Stimulated activated CD8-positive, alpha-beta memory T cell treated with anti-CD3 and anti-CD28 coated beads, Interleukin-7, amount 100 ng/mL, for 48 hours (primary cell): ENCODE results near the gene USP32.

ENCODE experiments used
- DNase-seq, 2 donors: peaks; one replicate each; pipeline ENCODE4 v3.0.0-alpha.2; 2020; ENCODE audit warnings: low read depth in 1 of 2; ENCODE audit errors: extremely low read depth in 1 of 2

Gene USP32

GRCh38 chr17:60305141-60305540, 86.8 kb downstream of the USP32 start:
- DNase-seq = no peak

DNA sequence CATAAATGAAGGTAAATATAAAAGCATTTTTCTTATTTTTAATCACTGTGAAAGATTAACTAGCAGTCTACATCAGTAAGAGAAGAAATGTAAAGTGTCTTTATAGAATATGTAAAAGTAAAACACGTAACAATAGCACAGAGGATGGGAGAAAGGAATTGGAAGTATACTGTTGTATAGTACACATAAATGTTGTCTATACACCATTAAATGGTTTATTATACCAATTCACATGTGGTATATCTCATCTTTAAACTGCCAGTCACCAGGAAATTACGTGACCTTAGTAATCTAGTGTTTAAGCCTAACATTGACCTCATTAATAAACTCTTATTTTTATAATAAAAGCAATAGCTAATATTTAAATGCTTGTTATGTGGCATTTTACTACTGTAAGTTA, 87.4 kb downstream of the USP32 start:
- no peak for DNase-seq

DNA sequence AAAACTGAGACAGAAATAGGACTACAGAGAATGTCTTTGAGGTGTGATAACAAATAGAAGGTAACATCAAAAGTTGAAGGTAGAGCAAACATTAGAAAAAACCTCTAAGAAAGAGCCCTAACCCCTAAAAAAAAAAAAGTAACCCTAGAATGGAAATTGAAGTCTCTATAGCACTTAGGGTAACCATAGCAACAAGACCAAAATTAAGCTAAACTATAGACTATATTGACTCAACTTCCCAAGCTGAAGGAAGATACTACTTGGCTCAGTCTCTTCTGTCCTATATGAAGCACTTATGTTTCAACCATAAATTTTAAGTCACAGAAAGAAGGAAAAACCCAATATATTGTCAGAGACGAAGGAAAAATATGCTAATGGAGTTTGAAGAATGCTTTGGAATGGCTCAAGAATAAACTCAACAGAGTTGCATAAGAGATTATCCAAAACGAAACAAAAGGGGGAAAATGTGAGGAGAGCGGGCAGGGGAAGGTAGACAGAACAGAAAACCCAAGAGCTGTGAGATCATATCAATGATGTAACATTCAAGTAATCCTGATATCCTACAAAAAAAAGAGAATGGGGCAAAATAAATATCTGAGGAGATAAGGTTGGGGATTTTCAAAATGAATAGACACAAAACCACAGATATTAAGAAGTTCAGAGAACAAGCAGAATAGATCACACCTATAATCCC, 88.4 kb downstream of the USP32 start:
- DNase-seq = no peak

GRCh38 chr17:60301649-60302048, 90.3 kb downstream of the USP32 start:
- DNase-seq = no peak

DNA sequence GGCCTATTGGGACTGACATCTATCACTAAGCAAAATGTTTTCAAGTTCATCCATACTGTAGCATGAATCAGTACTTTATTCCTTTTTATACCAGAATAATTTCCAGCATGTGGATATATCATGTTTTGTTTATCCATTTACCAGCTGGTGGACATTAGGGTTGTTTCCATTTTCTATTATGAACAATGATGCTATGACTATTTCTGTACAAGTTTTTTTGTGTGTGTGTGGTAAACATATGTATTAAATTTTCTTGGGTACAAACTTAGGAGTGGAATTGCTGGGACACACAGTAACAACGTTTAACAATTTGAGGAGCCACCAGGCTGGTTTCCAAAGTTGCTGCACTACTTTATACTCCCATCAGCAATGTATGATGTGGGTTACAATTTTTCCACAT, 91.0 kb downstream of the USP32 start:
- no peak for DNase-seq

- no peak for DNase-seq
Measured at GRCh38 chr17:60300011-60300410, 91.9 kb downstream of the USP32 start.

DNA sequence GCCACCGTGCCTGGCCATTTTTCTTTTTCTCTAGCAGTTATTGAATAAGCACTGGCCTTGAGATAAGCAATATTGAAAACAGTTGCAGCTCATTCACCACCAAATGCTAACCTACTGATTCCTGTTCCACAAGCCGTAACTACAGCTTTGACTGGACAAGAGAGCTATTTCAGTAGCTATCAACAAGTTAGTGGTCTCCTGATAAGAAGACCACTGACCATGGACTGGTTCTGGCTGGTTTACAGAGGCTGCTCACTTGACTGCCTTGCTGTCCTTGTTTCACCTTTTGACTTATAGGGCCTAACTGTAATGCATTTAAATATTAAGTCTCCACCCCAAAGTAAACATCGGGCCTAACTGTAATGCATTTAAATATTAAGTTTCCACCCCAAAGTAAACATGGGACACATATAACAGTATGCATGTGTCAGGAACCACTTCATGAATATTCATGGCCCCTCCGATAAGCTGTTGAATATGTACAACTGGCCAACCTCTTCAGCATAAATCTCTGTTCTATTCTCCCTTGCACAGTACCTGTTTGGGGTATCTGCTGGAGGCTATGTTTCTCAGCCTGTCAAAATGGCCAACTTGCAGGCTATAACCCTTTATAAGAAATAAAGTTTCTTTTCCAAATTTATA, 94.1 kb downstream of the USP32 start:
- no peak for DNase-seq

GRCh38 chr17:60296177-60296576, 95.8 kb downstream of the USP32 start:
- DNase-seq = no peak

DNA sequence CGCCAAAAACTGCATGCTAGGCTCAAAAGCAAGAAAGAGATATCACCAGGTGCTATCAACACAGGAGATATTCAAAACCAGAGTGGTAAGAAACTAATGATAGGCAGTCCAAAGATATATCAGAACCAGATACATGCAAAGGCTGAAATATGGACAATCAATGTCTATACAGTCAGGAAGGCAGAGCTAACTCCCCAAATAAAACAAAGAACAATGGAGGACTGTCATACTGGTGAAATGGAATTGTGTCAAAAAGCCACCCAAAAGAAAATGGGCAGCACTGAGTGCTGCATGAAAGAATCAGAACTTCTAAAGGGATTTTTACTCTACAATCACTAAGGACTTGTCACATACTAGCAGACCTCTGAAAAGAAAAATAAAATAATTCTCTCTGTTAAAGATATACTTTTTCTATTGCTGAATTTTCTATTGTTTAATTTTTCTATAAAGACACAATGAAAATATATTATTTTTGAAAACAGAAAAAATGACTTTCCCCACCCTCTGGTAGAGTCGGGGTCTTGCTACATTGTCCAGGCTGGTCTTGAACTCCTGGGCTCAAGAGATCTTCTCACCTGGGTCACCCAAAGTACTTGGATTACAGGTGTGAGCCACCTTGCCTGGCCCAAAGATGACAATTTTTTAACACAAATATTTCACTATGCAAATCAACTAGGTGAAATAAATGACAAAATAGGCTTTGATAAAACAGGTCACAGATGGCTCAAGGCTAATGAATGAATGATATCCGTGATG, 98.2 kb downstream of the USP32 start:
- DNase-seq = no peak

DNA sequence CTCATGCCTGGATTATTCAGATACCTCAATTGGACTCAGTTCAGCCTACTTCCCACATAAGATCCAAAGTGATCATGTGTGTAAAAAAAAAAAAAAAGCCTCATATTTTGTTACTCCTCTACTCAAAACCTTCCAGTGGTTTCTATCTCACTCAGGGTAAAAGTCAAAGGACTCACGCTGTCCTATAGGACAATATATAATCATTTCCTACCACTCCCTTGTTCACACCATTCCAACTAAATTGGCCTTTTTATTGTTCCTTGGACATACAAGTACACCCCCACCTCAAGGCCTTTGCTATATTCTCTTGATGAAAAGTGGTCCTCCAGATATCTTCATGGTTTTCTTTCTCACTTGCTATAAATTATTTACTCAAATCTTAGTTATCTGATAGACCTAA, 99.2 kb downstream of the USP32 start:
- DNase-seq = no peak

- DNase-seq = no peak
Measured at GRCh38 chr17:60284709-60285108, 107.2 kb downstream of the USP32 start.

GRCh38 chr17:60283816-60284215, 108.1 kb downstream of the USP32 start:
- DNase-seq = no peak

GRCh38 chr17:60280673-60281072, 111.3 kb downstream of the USP32 start:
- no peak for DNase-seq

- no peak for DNase-seq
Measured at GRCh38 chr17:60278237-60278636, 113.7 kb downstream of the USP32 start.

GRCh38 chr17:60277258-60277657, 114.7 kb downstream of the USP32 start:
- DNase-seq = no peak

GRCh38 chr17:60269417-60269816, 122.5 kb downstream of the USP32 start:
- no peak for DNase-seq

- no peak for DNase-seq
Measured at GRCh38 chr17:60260540-60260939, 131.4 kb downstream of the USP32 start.

GRCh38 chr17:60258313-60258712, 133.6 kb downstream of the USP32 start:
- no peak for DNase-seq

DNA sequence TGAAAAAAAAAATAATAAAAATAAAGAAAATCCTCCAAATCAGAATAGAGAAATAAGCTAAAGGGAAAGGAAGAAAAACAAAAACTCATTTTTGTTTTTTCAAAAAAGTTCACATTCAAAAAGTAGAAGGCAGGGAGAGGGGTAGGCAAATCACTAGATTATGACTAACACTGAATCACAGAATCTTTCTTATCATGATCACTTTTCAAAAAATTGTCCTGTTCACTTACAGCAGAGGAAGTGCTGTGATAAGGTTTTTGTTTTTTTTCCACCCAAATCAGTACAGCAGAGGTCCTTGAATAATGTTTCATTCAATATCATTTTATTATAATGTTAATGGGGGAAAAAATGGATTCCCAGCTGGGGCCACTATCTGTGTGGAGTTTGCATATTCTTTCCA, 135.8 kb downstream of the USP32 start:
- DNase-seq = no peak

DNA sequence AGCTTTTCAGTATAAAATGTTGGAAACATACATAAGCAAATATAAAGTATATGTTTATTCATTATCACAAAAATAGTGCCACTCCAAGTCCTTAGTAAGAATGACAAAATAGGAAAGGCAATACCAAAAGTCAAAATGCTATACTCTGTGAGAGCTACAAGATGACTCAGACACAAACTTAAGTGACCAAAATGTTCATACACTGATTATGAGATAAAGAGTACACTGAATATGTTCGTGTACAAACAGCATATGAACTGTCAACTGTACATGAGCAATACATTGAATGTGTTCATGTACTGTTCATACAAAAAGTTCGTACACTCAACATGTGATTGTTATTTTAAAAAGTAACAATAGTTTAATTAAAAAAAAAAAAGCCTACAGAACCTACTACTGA, 138.9 kb downstream of the USP32 start:
- no peak for DNase-seq

DNA sequence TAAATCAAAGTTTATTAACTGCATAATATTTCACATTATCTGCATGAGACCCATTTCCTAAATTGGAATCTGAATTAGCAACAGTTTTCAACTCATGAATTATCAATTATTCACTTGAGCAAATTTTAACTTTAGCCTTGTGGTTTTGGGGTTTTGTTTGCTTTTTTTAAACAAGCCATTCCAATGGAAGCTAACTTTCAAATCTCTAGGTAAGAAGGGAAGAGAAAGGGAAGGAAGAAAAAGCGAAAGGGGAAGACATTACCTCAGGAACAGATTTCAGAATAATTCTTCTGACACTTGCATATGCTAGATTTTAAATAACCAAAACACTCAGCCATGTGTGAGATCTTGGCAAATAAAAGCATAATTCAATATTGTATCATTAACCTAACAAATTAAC, 139.5 kb downstream of the USP32 start:
- DNase-seq = no peak

DNA sequence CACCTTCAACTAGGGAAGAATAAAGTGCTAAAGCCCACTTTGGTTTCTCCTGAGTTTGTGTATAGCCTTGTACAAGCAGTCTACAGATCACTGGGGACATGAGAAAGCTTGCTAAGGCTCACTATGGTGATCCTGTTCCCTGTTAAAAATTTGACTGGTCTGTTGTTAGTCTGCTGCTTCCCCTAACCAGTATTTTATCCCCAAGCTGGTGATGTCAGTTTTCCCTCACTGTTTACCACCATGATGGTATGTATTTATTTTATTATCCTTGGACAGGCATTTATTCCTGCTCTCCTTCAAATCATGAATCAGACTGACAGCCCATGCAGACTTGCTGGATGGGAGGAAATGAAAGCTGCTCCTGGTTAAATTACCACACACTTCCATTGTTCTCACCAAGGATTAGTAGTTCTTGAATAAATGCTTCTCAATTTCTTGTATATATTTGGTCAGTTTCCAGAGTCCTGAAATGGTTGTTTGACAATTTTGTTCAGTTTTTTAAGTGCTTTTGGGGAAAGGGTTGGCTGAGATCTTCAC, 142.6 kb downstream of the USP32 start:
- no peak for DNase-seq
